GM21423 (cell line): ENCODE measurements around the gene PPIE.
"Not testable (repeated sequence)": the region's sequence is repeated elsewhere in the genome, so short reads cannot be mapped to it uniquely, and the experiment has no call there.

ENCODE experiments used
- ATAC-seq: cut with Tn5 transposase; IDR thresholded peaks from one replicate; pipeline ENCODE4 v1.9.1; 2021; ENCODE audit warnings: mild to moderate bottlenecking, moderate library complexity; ENCODE audit not compliant: unreplicated experiment

Gene PPIE

DNA sequence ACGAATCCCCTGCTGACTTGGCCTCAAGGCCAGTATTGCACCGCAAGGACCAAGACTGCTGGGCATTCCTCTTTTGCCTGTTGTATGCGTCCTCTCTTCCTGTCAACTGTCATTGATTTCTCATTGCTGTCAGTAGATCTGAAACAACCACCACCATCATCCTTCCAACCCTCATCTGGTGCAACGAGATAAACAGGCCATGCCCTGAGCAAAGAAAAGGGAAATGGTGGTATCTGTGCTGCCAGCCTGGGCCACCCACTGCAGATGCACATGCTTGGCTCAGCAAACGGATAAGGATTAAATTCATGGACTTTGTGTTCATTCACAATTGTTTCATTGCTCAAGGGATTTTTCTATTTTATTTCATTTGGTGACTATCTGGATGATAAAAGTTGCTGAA is 18.8 kb downstream of the PPIE start:
- ATAC-seq, result no peak

DNA sequence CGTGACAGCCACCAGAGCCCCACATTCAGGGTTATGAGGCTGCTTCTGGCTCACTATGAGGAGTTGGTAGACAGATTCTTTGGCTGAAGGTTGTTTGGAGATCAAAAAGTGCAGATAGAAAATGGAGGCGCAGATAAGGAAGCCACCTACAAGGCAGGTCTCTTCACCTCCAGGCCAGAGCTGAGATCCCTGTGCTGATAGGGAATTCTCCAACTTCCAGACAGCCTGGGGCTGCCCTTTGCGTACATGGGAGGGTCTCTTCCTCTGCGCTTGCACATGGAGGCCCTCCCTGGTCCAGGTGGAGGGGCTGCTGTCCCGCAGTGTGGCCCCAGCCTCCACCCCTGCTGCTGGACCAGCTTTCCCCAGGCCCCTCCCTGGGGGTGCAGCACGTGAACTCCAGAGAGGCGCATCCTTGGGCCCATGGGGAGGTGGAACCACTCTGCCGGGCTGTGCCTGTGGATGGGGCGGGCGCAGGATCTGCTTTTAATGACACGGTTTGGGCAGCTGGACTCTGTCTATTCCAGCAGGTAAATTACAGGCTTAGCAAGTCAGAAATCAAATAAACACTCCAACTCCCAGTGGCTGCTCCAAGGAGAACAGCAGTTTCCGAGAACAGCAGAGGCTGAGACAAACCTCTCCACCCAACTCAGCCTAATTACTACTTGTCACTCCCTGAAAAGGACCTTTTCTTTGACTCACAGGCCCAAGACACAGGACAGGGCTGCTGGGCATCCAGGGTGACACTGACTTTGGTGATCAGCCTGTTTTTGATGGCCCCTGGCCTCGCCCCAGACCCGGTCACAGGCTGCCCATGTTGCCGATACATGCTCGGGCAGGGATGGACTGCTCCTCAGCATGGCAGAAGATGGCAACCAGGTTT is 20.1 kb downstream of the PPIE start:
- ATAC-seq, result no peak

DNA sequence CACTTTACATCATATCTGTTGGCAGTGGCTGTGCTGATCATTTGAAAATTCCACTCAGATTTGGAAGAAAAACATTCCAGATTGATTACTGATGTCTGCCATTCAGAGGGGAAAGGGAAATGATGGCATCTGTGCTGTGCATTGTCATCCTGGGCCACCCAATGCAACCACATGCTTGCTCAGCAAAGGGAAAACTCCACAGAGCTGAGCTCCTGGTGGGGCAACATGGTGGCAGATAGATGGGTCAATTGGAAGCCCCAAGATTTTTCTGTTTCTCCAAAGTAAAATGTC is 20.7 kb downstream of the PPIE start:
- ATAC-seq, result no peak

DNA sequence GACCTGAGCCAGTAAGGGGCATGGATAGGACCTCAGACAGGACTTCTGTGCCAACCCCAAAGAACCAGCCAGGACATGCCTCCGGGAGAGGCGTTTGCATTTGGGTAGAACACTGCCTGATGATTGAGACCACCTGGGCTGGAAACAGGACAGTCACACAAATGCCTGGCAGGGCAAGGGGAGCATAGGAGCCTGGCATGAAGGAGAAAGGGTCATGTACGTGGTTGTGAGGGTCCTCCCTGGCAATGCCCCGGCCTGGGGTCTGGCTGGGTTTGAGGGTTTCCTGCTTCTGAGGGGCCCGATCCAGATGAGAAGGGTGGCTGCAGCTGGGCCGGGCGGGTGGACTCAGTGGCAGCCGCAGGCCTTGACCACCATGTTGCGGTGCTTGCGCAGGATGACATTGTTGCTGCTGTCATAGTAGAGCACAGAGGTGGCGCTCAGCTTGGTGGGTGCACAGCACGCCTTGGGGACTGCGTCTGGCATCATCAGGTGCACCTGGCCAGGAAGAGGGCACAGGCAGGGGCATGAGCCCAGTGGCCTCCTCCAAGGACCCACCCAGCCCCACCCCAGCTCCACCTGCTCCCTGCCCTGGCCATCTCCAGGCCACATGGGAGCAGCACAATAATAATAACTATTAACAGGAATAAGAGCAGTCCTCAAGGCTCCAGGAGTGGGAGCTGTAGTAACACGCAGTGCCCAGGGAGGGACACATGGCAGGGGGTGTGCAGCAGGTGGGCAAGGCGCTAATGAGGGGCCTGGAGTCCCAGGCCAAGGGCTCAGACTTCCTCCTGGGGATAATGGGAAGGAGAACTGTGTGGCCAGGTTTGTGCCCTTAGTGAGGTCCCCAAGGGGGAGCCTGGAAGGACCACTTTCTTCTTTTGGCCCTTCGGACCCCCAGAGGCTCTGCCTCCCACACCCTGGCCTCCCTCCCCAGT is 21.7 kb downstream of the PPIE start:
- ATAC-seq, result no peak

DNA sequence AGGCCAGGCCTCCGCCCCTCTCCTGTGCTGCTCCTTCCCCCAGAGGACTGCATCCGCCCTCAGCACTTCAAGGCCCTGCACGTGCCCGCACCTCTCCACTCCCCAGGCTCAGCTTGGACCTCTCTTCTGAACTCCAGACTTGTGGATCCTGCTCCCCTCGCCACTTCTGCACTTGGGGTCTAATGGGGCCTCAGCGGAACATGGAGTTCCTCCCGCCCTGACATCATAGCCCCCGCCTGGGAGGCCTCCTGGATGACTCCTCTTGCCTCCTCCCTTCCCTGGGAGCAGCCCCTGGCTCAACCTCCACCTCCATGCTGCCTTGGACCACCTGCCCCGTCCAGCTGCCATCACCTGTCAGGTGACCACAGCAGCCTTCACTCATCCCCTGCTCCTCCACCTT is 22.3 kb downstream of the PPIE start:
- no peak for ATAC-seq

DNA sequence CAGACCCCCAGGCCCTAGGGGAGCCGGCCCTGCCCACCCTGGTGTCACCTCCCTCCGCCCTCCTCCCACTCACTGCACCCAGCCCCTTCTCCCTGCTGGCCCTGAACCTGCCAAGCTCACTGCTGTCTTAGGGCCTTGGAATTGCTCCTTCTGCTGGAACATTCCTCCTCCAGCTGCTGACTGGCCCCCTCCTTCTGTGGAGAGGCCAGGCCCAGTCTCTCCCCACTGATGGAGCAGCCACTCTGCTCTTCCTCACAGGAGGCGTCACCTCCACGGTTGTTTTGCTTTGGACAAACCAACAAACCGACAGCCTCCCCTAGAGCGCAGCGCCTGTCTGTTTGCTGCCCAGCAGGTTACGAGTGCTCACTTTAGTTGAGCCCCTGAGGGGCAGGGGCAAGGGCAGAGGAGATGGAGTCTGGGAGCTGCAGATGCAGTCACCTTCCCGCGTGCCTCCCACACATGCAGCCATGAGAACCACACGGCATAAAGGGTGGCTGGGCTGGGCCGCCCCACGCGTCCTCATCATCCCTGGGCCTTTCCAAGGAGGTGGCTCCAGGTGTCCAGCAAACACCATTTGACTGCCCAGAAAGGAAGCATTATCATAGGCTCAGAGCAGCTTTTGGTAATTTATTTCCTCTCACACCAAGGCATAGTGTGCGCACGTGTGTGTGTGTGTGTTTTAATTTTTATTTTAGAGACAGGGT is 23.0 kb downstream of the PPIE start:
- ATAC-seq, result no peak

DNA sequence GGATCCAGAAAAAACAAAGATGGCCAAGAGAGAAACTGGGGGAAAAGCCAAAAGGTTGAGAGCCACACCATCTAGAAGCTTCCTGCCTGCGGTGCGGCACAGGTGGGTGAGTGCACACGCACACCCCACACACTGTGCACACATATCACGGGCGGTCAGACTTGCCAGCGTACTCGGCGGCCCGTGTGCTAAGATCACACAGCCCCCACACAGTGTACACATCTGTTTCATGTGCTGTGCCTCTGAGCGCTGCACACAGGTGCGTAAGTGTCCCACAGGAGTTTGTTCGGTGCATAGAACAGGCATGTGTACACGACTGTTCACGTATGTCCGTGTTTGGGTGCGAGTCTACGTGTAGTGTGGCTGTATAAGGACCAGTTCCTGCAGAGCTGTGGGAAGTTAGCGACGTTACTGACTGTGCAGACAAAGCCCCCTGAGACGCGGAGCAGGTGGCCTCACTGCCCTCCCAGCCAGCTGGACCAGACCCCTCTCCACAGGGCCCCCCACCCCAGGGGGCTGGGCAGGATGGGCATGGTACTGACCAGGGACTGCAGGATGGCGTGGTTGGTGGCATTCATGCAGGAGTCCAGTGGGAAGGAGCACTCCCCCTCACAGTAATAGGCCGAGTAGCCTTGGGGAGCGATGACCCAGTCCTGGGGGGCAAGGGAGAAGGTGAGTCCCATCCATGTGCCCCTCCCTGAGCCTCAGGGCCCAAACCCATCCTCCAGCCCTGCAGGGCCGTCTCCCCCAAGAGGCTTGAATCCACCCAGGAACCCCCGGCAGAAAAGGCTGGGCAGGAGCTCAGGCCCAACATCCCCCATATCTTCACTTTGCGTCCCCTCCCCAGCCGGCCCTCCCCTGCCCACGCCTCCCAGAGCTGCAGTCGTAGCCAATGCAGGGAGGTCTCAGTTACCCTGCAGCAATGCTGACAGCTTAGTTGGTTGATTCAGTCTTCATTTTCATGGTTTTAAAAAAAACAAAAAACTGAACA is 24.2 kb downstream of the PPIE start:
- ATAC-seq, result no peak

DNA sequence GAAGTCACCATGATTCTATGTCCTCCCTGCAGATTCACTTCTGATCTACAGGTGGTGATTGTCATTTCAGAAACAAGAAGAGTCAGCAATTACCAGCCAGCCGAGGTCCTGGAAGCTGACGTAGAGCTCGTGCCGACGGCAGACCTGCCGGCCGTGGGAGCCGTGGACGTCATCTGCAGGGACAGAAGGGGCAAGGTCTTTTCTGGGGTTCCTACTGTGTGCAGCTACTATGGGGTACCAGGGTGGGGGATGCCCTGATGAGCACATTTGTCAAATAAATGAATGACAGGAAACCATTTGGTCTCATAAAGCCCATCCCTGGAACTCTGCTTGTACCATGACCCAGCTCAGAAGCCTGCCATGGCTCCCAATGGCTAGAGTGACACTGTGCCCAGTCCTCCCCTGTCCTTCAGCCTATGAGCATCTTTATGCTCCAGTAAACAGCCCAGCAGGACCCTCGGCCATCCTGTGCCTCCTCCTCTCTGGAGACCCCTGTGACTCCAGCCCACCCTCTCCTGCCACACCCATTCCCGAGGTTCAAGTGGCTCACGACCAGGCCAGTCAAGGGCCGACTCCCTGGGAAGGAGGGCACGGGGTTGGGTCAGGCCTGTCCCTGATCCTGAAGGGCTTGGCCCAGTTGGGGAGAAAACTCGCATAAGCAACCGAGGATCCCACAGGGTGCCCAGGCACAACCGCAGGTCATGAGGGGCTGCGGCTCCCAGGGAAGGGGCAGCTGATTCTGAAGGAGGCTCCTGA is 25.1 kb downstream of the PPIE start:
- ATAC-seq, result not testable (repeated sequence)

DNA sequence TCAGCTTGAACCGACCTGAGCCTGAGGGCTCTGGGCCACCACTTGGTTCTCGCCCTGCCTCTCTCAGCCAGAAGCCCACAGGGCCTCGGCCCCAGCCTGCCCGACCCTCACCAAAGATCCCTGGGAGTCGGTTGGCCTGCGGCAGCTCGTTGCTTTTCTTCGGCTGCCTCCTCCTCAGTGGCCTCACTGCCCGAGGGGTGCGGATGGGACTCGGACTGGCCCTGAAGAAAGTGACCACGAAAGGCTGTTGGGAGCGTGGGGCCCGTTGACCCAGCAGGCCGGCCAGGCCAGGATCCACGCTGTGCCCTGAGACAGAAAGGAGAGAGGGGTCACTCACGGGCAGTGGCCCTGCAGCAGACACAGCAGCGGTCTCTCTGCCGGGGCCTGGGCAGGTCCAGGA is 25.8 kb downstream of the PPIE start:
- not testable (repeated sequence) for ATAC-seq

DNA sequence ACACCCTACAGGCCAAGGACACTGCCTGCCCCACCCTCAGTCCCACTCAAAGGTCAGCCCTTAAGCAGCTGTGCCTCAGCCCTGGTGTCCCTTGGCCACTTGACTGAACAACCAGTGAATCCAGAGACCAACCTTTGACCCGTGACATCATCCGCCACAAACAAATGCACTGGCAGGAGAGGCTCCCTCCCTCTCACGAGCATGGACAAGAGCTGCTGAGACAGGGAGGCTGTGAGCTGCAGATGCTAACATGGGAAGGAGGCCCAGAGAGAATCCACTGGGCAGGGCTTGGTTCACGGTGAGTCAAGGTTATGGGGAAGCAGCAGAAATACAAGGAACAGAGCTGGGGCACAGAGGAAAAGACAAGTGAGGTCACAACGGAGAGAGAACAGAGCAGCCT is 27.8 kb downstream of the PPIE start:
- not testable (repeated sequence) for ATAC-seq

DNA sequence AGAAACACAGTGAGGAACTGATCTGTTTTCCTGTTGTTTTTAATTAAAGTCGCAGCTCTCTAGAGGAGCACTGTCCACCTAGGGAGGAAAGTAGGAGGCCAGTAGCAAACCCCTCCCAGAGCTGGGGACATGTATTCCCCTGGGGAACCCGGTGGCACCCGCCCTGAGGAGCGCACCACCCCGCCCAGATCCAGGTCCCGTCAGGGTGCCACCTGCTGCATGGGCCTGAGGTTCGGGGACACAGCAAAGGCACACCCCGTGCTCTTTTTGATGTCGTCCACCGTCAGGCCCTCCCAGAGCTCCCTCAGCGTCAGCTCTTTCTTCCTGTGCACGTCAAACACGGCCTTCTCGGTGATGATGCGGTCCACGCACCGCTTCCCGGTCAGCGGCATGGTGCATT is 30.8 kb downstream of the PPIE start:
- ATAC-seq, result not testable (repeated sequence)

DNA sequence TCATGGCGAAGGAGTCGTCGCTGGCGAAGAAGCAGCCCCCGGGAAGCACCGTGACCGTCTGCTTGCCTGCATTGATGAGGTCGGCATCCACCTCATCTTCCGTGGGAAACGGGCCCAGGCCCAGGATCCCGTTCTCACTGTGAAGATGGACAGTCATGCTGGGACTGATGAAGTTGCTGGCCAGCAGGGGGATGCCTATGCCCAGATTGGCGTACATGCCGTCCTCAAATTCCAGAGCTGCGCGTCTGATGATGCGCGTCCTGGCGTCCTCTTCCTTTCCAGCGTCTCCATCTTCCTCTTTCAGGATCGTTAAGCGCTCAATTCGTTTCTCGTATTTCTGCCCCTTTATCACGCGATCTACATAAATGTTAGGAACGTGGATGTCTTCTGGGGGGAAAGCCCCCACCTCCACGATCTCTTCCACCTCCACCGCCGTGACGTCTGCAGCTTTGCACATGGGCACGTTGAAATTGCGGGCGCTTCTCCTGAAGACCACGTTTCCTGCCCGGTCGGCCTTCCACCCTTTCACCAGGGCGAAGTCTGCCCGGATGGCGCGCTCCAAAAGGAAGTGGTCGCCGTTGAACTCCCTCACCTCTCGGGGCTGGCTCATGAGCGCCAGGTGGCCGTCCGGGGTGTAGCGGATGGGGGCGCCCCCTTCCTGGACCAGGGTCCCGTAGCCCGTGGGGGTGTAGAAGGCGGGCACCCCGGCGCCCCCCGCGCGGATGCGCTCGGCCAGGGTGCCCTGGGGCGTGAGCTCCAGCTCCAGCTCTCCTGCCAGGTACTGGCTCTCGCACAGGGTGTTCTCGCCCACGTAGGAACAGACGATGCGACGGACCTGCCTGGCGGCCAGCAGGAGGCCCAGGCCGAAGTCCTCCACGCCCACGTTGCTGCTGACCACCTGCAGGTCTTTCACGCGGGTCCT is 31.7 kb downstream of the PPIE start:
- not testable (repeated sequence) for ATAC-seq

DNA sequence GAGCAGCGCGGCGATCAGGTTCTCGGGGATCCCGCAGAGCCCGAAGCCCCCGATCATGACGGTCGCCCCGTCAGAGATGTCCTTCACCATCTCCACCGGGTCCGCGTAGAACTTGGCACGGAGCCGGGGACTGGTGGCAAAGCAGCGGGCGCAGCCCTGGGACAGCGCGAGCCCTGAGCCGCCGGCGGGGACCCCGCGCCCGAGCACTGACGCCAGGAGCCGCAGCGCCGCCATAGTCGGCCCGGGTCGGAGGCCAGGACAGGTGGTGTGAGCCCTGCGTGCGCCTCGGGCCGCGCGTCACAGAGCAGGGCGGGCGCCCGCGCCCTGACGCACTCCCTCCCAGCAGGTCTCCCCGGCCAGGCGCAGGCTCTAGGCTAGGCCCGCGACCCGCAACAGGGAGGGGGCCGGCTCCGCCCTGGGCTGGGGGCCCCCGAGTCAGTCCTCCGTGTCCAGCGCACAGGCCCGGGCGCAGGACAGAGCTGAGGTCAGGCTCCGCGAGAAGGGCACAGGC is 32.4 kb downstream of the PPIE start, which contains the start of gene OXCT2:
Gene OXCT2, minus strand, starts transcription at position 327 of the 511 bp plus-strand sequence. Its CDS starts 93 bp downstream, at position 234.
- ATAC-seq, result not testable (repeated sequence)

DNA sequence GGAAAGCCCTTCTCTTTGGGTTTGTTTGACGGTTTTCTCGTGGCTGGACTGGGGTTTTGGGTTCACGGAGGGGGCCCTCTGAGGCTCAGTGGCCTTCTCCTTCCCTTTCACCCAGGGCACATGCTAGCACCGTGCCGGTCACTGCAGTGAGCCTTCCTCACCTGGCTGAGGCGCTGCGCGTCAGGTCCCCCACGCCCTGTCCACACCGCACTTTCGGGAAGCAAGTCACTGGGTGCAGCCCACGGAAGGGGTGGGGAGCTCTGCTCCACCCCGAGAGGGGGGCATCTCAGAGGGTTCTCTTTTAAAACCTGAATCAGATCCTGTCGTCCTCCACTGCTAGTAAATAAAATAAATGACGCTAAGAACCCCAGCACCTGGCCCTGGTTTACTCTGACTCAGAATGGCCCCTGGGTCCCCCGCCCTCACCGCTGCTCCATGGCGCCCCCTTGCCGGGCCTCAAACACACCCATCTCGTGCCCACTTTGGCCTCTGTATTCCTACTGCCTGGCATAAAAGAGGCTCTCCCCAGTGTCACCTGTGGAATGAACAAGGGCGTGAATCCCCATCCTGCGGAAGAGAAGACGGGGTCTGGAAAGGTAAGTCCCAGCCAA is 34.8 kb downstream of the PPIE start:
- not testable (repeated sequence) for ATAC-seq

DNA sequence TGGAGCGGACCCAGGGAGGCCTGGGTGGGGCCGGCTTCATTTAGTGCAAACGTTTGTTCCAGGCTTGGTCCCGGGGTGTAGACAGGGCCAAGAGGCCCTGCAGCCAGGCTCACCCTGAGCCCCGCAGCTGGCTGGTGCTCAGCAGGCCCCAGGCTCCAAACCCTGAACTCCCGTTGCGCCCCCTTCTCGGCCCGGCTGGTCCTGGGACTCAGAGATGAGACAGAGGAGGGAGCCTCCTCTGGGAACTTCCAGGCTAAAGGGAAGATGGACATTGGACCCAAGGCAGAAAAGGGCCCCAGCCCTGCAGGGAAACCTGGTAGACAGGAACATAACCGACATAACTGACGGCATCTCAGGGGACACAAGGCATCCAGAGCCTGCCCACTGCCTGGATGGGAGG is 36.5 kb downstream of the PPIE start:
- not testable (repeated sequence) for ATAC-seq

DNA sequence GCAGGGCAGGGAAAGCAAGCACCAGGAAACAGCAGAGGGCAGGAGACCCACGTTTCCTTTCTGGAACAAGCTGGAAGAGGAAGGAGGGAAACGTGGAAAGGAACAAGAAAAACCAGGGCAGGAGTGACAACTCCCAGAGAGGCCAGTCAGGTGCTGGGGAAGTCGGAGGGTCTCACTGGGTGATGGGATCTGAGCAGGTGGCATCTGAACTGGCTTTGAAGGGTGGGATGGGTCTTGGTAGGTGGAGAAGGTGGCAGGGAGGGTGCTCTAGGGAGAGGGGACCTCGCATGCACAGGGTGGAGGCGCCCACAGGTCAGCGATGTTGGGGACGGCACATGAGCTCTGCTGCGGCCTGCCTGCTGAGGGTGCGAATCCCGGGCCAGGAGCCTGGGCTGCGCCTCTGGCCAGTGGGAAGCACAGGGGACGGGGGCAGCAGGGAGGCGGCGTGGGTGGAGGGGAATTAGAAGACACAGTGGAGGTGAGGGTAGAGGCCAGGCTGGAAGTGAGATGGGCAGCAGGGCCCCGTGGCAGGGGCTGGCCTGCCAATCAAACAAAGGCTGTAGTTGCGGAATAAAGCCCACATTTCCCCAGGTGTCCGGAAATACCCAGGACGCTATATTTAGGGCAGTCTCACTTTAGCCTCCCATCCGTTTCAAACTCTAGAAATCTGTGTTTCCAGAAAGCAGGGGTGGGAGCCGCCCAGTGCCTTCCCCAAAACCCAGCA is 37.2 kb downstream of the PPIE start:
- ATAC-seq, result not testable (repeated sequence)

DNA sequence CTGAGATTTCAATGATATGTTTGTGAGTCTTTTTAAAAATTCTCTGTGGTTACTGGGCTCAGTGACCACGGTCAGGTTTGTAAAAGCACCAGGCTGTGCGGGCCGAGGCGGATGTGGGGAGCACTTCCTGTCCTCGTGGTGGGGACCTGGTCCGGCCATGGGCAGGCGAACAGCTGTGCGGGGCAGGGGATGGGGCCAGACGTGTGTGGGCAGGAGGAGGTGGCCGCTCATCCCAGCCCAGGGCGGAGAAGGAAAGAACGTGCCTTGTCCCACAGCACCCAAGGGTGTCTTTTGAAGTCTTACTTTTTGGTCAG is 37.7 kb downstream of the PPIE start:
- no peak for ATAC-seq
